Measurements from ENCODE around the gene KDF1. TPM values are rescaled to one million over a fixed set of nuclear protein-coding genes. Genes with fewer than 3 reads are reported as not detected.

The KDF1 gene
- total and polyA plus RNA-seq, 2 of the 13 experiments (the other 11 are each of a cell fraction or from before 2014, with no cell fraction given) = 1.9 to 4.9 TPM

DNA sequence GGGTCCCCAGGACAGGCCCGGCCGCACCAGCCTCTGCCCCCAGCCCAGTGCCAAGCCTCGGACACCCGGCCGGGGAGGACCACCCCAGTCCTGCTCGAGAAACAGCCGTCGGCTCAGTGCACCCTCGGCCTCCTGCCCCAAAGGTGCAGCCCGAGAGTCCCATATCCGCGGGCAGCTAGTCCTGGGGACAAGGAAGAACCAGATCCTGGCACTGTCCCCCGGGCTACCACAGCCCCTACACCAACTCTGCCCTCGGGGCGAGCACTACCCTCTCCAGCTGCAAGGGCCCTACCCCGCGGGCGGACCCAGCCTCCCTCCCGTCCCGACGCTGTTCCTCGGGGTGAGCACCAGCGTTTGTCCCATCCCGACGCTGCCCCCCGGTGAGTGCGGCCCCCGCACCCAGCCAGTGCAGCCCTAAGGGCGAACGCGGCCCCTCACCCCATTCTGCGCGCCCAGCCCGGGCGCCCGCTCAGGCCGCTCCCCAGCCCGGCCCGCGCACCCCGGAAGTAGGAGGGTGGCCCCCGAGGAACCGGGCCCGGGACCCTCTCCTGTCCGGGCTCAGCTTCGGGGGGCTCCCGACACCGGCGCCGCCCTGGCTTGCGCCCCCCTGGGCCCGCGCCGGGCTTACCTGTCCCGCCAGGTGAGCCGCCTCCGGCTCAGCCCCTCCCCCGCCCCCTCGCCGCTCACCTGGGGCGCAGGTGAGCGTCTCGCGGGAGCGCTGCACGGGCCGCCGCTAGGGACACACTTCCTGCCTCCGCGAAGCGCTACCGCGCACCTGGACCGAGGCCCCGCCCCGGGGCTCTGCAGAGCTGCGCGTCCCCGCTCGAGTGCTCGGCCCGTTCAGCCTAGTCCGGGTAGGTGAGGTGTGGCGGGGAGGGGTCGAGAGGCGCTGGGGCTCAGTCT lies at the start of gene KDF1 (continued):
- no peak for TF ChIP-seq NCOR1 (IDR thresholded peaks at IDR 0.05; ENCODE audit: borderline replicate concordance, low read length)
- TF ChIP-seq, protein P1, sequence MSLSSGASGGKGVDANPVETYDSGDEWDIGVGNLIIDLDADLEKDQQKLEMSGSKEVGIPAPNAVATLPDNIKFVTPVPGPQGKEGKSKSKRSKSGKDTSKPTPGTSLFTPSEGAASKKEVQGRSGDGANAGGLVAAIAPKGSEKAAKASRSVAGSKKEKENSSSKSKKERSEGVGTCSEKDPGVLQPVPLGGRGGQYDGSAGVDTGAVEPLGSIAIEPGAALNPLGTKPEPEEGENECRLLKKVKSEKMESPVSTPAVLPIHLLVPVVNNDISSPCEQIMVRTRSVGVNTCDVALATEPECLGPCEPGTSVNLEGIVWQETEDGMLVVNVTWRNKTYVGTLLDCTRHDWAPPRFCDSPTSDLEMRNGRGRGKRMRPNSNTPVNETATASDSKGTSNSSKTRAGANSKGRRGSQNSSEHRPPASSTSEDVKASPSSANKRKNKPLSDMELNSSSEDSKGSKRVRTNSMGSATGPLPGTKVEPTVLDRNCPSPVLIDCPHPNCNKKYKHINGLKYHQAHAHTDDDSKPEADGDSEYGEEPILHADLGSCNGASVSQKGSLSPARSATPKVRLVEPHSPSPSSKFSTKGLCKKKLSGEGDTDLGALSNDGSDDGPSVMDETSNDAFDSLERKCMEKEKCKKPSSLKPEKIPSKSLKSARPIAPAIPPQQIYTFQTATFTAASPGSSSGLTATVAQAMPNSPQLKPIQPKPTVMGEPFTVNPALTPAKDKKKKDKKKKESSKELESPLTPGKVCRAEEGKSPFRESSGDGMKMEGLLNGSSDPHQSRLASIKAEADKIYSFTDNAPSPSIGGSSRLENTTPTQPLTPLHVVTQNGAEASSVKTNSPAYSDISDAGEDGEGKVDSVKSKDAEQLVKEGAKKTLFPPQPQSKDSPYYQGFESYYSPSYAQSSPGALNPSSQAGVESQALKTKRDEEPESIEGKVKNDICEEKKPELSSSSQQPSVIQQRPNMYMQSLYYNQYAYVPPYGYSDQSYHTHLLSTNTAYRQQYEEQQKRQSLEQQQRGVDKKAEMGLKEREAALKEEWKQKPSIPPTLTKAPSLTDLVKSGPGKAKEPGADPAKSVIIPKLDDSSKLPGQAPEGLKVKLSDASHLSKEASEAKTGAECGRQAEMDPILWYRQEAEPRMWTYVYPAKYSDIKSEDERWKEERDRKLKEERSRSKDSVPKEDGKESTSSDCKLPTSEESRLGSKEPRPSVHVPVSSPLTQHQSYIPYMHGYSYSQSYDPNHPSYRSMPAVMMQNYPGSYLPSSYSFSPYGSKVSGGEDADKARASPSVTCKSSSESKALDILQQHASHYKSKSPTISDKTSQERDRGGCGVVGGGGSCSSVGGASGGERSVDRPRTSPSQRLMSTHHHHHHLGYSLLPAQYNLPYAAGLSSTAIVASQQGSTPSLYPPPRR (CRISPR knock-in tag; IDR thresholded peaks at IDR 0.05; ENCODE audit: borderline replicate concordance) = 0 out of 2 replicates have a peak, but pooled peaks have one; percentile 19
- TF ChIP-seq PHF20 (CRISPR knock-in tag; IDR thresholded peaks at IDR 0.05) = peak; percentile 69
- no peak for TF ChIP-seq ZNF720 (CRISPR knock-in tag; IDR thresholded peaks at IDR 0.05)
- peak; percentile 50; the same call in 1 of the 2 replicates for TF ChIP-seq HNF1B (CRISPR knock-in tag; IDR thresholded peaks at IDR 0.05)
- no peak for TF ChIP-seq ESRRA (CRISPR knock-in tag; IDR thresholded peaks at IDR 0.05; ENCODE audit: low read depth)
- TF ChIP-seq, protein P2, sequence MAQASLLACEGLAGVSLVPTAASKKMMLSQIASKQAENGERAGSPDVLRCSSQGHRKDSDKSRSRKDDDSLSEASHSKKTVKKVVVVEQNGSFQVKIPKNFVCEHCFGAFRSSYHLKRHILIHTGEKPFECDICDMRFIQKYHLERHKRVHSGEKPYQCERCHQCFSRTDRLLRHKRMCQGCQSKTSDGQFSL (CRISPR knock-in tag; IDR thresholded peaks at IDR 0.05) = no peak
- TF ChIP-seq RXRA (CRISPR knock-in tag; IDR thresholded peaks at IDR 0.05) = peak; percentile 48; the same call in 1 of the 2 replicates
- peak; percentile 67 for TF ChIP-seq ZNF407 (CRISPR knock-in tag; IDR thresholded peaks at IDR 0.05; ENCODE audit: not compliant biosample characterization)
